HG02938 (cell line): ENCODE measurements around the gene LARGE1.

Experiments used
- ATAC-seq: cut with Tn5 transposase; IDR thresholded peaks from one replicate; pipeline ENCODE4 v1.9.1; 2021; ENCODE audit warnings: mild to moderate bottlenecking, moderate library complexity; ENCODE audit not compliant: unreplicated experiment

Gene LARGE1

DNA sequence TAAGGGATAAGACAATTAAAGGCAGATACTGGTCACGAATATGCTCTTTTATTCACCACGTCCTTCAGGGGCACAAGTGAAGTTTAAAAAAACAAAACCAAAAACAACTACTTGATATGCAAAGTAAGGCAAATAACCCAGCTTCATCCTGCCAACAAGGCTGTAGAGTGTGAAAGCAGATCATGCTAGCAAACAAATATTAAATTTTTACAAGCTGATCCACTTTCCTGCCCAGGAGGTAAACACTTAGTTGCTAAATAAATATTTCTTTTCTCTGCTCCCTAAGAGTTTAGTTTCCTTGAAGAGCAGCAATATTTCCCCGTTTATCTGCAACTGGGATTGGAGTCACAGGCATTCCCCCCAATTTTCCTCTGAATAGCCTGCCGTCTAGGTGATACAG is 300.2 kb downstream of the LARGE1 start:
- no peak for ATAC-seq

DNA sequence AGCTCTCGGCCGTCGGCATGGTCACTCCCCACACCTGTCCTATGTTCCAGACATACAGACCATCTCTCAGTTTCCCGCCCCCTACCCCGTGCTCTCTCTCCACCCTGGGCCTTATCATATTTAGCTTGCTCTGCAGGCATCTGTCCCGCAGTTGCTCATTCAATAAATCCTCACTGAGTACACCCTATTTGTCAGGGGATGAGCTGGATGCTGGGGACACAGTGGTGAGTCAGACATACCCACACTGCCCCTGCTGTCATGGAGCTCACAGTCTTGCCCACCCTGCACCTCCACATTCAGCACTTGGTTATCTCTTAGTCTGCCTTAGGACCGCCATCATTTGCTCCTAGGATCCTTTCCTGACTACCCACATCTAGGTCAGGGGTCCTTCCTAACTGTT is 313.8 kb downstream of the LARGE1 start:
- ATAC-seq: no peak

DNA sequence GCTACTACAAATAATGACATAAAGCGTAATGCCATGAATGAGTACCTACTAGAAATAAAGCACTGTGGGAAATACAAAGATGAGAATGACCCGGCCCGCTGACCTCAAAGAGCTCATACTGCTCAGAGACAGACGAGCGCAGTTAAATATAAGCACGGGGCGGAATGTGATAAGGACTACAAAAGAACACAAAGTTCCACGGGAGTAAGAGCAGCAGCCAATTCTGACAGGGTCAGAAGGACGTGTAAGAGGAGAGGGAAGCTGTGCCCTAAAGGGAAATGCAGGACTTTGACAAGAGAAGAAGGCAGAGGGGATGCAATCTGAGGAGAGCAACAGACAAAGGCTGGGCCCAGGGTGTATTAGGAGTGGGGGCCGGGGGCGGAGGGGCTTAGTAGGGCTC is 314.6 kb downstream of the LARGE1 start:
- no peak for ATAC-seq

DNA sequence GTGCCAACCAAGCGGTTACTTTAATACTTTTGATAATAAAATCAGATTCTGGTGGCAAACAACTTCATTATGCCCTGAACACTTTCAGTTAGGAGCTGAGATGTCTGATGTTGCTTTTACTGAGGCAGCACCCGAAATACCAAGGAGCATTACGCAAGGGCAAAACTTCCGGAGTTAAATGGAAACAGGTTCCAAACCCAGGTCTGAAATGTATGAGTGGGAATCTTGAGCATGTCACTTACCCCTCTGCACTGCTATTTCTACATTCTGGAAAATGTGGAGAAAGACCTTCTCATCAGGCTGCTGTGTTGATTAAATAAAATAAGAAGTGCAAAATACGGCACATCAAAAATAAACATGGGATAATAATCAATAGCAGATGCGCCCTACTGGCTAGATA is 315.1 kb downstream of the LARGE1 start:
- ATAC-seq: no peak

DNA sequence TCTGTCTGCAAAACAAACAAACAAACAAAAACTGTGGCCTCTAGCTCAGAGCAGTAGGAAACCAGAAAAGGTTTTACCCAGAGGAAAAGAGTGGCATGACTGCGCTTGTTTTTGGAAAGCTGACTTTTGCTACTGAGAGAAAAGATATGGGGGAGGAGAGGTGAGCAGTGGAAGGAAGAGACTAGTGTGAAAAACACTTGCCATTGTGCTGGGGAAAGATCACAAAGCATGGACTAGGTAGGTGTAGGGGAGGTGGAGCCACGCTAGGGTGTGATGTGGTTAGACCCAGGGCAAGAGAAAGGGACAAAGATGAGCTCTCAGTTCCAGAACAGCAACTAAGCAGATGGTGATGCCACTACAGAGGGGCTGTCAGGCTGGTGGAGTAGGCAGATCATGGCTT is 319.2 kb downstream of the LARGE1 start:
- no peak for ATAC-seq

DNA sequence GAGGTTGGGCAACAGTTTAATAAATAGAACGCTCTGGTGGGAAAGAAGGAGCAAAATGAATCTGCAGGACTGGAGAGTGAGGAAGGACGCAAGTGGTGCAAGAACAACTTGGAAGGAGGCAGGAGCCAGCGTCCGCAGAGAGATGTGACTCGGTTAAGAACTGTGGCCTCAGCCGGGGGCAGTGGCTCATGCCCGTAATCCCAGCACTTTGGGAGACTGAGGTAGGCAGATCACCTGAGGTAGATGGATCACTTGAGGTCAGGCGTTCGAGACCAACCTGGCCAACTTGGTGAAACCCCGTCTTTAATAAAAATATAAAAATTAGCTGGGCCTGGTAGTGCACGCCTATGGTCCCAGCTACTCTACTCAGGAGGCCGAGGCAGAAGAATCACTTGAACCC is 319.7 kb downstream of the LARGE1 start:
- no peak for ATAC-seq

DNA sequence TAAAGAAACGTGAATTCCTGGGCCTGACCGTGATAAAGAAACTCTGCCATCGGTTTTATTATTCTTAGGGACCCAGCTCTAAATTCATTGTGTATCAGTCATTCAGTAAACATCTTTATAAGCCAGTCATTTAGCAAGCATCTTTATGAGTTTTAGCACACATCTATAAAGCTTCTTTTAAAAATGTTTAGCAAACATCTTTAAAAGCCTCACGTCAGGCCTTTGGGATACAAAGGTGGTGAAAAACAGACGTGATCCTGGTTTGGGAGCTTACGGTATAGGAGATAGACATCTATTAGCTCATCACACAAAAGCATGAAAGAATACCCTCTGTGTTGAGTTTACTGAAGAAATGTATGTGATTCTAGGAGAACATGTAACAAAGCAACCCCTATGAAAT is 320.2 kb downstream of the LARGE1 start:
- ATAC-seq: no peak

DNA sequence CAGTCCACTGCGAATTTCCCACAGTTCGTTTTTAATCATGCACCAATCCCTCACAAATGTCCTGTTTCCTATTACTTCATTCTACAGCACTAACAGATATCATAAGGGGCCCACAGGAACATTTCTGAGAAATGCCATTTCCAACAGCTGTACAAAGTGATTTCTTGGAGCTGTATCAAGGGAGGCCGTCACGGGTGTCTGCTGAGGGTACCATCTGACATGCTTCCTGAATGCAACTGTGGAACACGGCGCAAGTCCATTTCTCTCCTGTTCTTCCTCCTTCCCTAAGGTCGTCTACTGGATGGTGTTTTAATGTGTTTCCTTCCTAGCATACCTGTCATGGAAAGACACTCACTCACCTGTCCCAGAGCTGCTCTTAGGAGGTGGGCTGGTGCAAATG is 320.7 kb downstream of the LARGE1 start:
- no peak for ATAC-seq

DNA sequence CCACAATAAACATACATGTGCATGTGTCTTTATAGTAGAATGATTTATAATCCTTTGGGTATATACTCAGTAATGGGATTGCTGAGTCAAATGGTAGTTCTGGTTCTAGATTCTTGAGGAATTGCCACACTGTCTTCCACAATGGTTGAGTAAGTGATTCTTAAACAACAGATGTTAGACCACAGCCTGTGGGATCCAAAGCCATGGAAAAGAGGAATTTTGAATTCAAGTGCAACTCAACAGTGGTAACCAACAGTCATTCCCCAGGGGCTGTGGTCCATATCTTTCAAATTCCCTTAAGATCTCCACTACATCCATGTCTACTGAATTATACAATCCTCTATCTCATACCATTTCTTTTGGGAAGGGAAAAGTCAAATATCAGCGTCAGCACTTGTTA is 321.5 kb downstream of the LARGE1 start:
- no peak for ATAC-seq

DNA sequence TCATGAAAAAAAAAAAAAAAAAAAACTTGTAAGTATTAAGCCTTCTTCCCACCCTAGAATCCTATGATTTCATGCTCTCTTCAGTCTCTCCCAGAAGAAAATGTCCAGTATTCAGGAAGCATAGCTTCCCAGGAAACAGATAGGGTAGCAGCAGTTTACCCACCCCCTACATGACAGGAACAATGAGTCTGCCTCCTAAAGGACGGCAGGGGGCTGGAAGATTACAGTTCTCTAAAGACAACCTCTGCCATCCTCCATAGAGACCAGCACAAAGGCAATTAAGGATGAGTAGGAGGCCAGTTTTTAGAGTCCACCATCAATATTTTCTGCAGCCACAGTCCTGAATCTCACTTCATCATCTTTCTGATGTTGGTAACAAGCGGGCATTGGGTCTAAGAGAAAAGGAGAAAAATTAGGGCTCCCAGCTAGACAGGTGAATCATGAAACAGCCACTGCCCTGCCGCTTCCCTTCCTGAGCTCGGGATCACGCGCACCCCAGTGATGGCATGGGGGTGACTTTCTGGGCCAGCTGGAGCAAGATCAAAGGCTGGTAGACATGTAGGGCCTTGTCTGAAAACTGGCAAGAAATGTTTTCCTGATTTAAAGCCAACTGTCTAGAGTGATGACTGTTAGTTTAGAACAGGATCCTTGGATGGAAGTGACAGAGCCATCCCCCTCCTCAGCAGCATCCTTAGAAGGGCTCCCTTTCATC is 322.8 kb downstream of the LARGE1 start:
- no peak for ATAC-seq

DNA sequence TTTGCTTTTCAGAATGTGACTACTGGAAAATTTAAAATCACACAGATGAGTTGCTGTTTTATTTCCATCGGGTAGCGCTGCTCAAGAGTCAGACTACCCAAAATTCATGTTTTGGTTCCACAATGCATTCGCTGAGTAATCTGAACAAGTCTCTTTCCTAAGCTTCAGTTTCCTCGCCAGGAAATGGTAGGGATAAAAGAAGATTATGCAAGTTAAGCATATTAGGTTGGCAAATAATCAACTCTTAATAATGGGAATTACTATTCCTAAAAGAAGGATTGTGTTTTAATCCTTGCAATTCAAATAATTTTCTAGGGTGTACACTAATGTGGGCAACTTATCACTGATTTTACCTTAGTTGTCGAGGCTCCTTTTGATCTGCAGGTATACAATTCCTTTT is 326.5 kb downstream of the LARGE1 start:
- no peak for ATAC-seq

DNA sequence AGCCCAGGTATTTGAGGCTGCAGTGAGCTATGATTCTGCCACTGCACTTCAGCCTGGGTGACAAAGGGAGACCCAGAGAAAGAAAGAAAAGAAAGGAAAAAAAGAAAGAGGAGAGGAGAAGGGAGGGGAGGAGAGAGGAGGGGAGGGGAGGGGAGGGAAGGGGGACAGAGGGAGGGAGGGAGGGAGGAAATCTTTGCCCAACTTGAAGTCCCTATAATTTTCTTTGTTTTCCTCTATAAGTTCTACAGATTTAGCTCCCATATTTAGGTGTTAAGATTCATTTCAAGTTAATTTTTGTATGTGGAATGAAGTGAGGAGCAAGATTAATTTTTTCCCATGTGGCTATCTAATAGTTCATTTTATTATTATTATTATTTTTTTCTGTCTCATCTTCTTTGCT is 328.3 kb downstream of the LARGE1 start:
- no peak for ATAC-seq

DNA sequence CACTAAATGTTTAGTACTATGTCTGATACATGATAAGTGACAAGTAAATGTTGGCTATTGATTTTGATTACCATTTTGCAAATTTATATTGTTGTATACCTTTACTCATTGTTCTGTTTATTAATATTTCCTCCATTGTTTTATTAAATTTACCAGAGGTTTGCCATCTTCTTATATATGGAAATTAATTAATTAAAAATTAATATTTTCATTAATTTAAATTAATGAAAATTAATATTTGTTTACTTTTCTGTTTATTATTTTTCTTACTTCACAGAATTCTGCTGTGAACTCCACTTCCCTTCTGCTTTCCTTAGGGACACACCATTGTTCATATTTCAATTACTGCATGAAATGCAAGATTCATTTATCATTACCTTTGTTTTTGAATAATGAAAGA is 331.0 kb downstream of the LARGE1 start:
- no peak for ATAC-seq

DNA sequence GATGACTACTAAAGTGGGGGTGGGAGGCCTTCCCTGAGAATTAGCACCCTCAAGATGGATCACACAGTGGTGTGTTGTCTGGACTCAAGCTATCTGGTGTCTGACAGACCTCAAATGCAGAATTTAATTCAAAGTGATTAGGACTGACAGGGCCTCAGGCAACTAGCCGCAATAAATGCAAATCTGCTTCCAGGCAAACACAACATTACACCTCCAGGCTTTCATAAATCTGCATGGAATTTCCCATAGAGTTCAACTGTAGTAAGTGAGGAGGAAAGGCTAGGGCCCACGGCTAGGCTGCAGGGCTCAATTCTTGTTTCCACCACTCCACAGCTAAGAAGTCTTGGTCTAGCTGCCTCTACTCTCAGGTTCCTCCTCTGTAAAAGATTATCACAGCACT is 331.4 kb downstream of the LARGE1 start:
- no peak for ATAC-seq

DNA sequence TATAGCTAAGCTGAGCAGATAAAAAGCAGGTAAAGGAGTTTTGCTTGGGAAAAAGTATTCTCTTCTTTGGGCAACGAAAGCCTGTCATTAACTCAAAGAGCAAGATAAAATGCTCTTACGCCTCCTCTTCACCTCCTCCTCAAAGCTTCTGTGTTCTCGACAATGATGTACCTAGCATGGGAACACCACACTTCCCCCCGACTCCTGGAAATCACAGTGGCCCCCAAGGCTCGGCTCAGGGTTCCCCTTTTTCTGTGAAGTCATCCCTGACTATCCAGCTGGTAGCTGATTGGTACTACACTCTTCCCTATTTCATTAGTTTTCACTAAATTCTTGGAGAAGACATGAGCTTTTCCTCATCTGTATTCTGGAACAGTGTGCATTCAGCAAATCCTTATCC is 336.1 kb downstream of the LARGE1 start:
- no peak for ATAC-seq

DNA sequence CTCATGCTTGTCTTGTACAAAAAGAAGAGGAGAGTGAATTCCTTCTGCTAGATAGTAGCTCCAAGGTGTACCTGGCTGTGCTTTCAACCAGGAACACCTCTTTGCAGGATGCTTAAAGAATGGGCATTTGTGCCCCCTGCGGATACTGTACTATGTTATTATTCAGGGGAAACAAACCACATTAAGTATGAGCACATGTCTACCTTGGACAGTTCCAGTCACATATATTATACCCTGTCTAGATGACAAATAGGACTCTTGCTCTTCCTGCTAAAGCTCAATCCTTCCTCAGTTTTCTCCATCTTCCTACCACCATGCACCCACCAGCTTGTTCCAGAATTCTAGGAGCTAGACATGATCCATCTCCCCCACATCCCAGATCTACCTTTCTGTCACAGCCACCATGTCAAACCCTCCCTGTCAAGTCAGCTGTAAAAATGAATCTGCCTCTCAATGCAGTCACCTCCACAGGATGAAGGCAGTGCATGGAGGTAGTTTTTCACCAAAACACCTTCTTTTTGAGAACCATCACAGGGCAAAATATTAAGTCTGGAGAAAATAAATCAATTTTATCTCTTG is 337.4 kb downstream of the LARGE1 start:
- ATAC-seq: no peak

DNA sequence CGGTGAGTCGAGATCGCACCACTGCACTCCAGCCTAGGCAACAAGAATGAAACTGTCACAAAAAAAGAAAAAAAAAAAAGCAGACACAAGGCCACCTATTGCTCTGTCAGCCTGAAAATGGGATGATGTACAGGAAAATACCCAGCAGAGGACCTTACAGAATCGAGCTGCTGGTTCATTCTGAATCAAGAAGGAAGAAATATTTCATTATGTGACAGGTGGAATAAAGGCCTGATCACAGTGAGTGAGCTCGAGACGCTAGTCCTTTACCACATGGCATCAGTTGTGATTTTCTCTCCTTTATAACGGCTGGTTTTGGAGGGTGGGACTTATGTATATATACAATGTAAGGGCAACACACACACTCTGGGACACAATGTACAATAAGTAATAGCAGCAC is 340.0 kb downstream of the LARGE1 start:
- no peak for ATAC-seq

DNA sequence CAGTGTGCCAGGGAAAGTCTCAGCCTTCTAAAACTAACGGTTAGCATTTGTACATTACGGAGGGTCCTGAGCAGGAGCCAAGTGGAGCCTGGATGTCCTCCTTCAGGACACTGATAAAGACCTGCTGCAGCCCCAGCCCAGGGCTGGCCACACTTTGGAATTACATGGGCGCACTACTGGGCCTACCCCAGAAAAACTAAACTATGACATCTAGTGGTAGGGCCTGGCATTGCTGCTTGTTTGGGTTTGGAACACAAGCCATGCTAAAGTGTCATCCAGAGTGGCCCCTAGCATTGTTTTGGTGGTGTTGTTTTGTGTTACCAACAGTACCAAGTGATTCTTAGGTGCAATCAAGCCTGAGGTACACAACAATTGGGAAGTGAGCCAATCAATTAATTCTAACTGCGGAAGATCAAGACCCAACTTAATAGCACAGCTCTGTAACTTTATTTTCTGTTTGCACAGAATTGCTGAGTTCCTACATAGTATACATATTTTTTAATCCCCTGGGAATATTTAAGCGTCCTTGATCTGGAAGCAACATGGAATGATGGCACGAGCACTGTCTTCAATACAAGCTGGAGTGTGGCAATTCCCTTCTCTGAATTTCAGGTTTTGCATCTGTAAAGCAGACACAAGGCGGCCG is 340.7 kb downstream of the LARGE1 start:
- ATAC-seq: no peak

DNA sequence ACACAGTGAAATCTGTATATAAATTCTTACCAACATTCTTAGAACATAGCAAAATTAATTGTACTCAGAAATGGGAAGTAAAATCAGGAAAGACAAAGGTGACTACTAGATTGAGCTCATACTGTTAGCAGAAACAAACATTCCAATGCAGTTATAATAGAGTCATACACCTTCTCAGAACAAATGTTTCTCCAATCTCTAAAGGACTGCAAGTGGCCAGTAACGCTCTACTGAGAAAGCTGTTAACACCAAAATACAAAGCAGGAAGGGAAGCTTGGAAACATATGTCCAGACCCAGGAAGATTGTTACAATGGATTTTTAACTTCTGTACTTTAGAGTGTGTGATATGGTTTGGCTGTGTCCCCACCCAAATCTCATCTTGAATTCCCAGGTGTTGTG is 341.5 kb downstream of the LARGE1 start:
- ATAC-seq: no peak

DNA sequence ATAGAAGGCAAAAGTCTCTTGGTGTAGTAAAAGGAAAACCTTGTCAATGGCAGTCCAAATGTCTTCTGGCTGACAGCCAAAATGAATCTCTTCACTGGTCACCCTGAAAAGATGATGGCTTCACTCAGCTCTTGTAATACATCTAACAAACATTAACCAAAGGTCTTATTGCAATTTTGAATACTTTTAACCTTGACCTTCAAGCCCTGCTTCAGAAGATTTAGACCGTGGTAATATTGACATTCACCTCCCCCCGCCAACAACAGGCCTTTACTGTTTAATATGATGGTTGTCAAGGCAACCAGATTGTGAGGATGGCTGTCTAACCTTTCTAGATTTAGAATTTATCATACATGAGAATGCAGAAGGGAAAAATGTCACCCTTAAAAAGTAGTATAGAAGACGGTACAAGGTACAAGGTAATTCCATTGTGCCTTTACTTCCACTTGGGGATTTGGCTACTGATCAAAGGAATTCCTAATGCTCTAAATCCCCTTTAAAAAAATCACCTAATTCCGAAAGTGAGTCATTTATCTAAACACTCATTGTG is 342.3 kb downstream of the LARGE1 start:
- no peak for ATAC-seq

DNA sequence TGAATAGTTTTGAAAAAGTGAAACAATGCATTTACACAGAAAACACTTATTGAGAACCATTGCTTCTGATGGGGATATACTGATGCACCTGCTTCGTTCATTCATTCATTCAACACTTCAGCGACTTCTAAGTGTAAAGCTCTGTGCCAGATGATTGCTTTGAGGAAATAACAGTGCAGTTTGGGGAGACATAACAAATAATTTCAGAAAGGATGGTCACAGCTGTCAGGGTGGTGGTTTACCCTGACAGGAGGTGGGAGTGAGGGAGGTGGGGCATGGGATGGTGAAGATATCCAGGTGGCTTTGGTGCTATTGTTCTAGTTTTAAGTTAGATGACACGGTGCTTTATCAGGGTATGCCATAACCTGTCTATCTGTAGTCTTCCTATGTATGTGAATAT is 344.1 kb downstream of the LARGE1 start:
- no peak for ATAC-seq

DNA sequence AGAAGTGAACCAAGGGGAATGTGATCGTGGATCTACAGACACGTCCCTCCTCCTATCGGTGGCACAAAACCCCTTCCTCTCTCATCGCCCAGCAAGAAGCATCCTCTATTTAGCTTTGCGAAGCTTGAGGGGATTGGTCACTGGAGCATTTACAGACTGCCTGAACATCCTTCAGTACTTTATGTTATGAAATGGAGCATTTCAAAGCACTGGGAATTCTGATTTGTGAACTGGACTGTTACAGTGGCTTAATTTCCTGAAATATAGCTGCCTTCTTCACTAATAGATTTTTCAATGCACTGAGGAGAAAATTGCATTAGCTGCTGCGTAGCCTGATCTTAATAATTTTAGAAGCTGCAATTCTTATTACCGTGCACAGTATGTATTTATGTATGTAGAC is 344.5 kb downstream of the LARGE1 start:
- ATAC-seq: no peak
